GM23338 (cell line): ENCODE measurements around the gene CCND1.

ENCODE experiments used
- CREB1 ChIP-seq: fragments of 250-450 bp; sonication (Bioruptor Pico); IDR thresholded peaks from 2 replicates; pipeline ENCODE4 v1.5.0; 2020; ENCODE audit warnings: low read depth, mild to moderate bottlenecking, moderate library complexity
- EZH2 ChIP-seq: fragments of 200-600 bp; sonication (generic); IDR thresholded peaks from one replicate; pipeline ENCODE4 v1.8.0; 2017; ENCODE audit warnings: antibody characterized with exemption, mild to moderate bottlenecking, low read depth; ENCODE audit not compliant: unreplicated experiment
- EZH2phosphoT487 ChIP-seq: fragments of 200-600 bp; sonication (generic); IDR thresholded peaks from one replicate; pipeline ENCODE4 v1.8.1; 2018; ENCODE audit warnings: antibody characterized with exemption; ENCODE audit not compliant: unreplicated experiment
- JUNB ChIP-seq: IDR thresholded peaks from one replicate; pipeline ENCODE4 v1.6.1; 2016; ENCODE audit warnings: antibody characterized with exemption; ENCODE audit not compliant: unreplicated experiment
- POLR2AphosphoS5 ChIP-seq: IDR thresholded peaks from 2 replicates; pipeline ENCODE4 v1.6.1; 2016; ENCODE audit warnings: antibody characterized with exemption, low read depth
- STAT1 ChIP-seq: IDR thresholded peaks from one replicate; pipeline ENCODE4 v1.6.1; 2016; ENCODE audit warnings: antibody characterized with exemption; ENCODE audit not compliant: unreplicated experiment
- ZNF114 ChIP-seq: fragments of 250-450 bp; sonication (Bioruptor Pico); IDR thresholded peaks from 2 replicates; pipeline ENCODE4 v1.5.0; 2020; ENCODE audit warnings: mild to moderate bottlenecking, moderate library complexity
- ZNF331 ChIP-seq: fragments of 250-450 bp; sonication (Bioruptor Pico); IDR thresholded peaks from 2 replicates; pipeline ENCODE4 v1.5.0; 2020; ENCODE audit warnings: low read depth, mild to moderate bottlenecking, moderate library complexity
- TF ChIP-seq, protein P1 (sequence below), 2 experiments: fragments of 200-600 bp in 1 of 2; sonication (generic) in 1 of 2; conservative IDR thresholded peaks; 2 replicates each; pipeline versions ENCODE4 v1.5.1 to v1.6.1; 2016 to 2017; ENCODE audit warnings: antibody characterized with exemption in 2 of 2, low read depth in 2 of 2, mild to moderate bottlenecking in 2 of 2, moderate library complexity in 1 of 2
- TF ChIP-seq, protein P2 (sequence below): IDR thresholded peaks from one replicate; pipeline ENCODE4 v1.6.1; 2018; ENCODE audit warnings: antibody characterized with exemption; ENCODE audit not compliant: unreplicated experiment
- TF ChIP-seq, protein P3 (sequence below): fragments of 250-450 bp; sonication (Bioruptor Pico); IDR thresholded peaks from 2 replicates; pipeline ENCODE4 v1.5.0; 2020; ENCODE audit warnings: mild to moderate bottlenecking, moderate library complexity
- TF ChIP-seq, protein P4 (sequence below): IDR thresholded peaks from 2 replicates; pipeline ENCODE4 v1.6.1; 2016; ENCODE audit warnings: antibody characterized with exemption

DNA sequence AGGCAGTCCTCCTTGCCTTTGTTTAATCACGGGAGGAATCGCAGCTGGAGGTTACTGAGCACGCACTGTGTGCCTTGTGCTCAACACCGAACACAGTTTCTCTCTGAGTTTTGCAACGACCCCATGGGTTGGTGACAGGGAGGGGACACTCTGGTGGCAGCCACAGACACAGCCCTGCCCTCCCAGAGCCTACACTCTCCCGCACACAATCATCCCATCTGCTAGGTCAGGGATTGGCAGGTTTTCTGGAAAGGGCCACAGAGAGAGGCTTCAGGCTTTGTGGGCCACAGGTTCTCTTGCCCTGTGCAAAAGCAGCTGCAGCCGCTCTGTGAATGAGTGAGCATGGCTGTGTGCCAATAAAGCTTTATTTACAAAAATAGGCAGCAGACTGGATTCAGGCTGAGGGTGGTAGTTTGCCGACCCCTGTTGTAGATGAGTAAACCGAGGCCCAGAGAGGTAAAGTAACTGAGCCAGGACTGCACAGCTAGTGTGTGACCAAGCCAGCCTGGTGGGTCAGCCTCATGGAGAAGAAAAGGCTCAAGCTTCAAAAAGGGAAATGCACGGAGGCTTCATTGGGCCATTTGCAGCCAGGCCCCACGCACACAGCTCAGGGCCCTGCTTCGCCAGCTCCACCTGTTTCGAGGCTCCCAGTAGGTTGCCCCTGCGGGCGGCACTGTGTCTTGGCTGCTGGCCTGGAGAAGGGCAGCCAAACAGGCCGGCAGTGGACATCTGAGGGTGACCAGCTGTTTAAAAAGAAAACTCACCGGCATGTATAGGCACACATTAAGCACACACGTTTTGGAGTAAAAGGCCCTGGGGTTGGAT lies 17.9 kb downstream of the CCND1 start:
- TF ChIP-seq, protein P1, sequence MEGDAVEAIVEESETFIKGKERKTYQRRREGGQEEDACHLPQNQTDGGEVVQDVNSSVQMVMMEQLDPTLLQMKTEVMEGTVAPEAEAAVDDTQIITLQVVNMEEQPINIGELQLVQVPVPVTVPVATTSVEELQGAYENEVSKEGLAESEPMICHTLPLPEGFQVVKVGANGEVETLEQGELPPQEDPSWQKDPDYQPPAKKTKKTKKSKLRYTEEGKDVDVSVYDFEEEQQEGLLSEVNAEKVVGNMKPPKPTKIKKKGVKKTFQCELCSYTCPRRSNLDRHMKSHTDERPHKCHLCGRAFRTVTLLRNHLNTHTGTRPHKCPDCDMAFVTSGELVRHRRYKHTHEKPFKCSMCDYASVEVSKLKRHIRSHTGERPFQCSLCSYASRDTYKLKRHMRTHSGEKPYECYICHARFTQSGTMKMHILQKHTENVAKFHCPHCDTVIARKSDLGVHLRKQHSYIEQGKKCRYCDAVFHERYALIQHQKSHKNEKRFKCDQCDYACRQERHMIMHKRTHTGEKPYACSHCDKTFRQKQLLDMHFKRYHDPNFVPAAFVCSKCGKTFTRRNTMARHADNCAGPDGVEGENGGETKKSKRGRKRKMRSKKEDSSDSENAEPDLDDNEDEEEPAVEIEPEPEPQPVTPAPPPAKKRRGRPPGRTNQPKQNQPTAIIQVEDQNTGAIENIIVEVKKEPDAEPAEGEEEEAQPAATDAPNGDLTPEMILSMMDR (conservative IDR thresholded peaks at IDR 0.05; ENCODE audit: low read depth in 2 of 2) = no peak
- TF ChIP-seq POLR2AphosphoS5 (no peak), EZH2 (no peak), EZH2phosphoT487 (no peak), ZNF331 (CRISPR knock-in tag) (no peak), CREB1 (no peak), JUNB (no peak), ZNF114 (CRISPR knock-in tag) (no peak), STAT1 (no peak)
- TF ChIP-seq, protein P2, sequence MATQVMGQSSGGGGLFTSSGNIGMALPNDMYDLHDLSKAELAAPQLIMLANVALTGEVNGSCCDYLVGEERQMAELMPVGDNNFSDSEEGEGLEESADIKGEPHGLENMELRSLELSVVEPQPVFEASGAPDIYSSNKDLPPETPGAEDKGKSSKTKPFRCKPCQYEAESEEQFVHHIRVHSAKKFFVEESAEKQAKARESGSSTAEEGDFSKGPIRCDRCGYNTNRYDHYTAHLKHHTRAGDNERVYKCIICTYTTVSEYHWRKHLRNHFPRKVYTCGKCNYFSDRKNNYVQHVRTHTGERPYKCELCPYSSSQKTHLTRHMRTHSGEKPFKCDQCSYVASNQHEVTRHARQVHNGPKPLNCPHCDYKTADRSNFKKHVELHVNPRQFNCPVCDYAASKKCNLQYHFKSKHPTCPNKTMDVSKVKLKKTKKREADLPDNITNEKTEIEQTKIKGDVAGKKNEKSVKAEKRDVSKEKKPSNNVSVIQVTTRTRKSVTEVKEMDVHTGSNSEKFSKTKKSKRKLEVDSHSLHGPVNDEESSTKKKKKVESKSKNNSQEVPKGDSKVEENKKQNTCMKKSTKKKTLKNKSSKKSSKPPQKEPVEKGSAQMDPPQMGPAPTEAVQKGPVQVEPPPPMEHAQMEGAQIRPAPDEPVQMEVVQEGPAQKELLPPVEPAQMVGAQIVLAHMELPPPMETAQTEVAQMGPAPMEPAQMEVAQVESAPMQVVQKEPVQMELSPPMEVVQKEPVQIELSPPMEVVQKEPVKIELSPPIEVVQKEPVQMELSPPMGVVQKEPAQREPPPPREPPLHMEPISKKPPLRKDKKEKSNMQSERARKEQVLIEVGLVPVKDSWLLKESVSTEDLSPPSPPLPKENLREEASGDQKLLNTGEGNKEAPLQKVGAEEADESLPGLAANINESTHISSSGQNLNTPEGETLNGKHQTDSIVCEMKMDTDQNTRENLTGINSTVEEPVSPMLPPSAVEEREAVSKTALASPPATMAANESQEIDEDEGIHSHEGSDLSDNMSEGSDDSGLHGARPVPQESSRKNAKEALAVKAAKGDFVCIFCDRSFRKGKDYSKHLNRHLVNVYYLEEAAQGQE = no peak
- TF ChIP-seq, protein P3, sequence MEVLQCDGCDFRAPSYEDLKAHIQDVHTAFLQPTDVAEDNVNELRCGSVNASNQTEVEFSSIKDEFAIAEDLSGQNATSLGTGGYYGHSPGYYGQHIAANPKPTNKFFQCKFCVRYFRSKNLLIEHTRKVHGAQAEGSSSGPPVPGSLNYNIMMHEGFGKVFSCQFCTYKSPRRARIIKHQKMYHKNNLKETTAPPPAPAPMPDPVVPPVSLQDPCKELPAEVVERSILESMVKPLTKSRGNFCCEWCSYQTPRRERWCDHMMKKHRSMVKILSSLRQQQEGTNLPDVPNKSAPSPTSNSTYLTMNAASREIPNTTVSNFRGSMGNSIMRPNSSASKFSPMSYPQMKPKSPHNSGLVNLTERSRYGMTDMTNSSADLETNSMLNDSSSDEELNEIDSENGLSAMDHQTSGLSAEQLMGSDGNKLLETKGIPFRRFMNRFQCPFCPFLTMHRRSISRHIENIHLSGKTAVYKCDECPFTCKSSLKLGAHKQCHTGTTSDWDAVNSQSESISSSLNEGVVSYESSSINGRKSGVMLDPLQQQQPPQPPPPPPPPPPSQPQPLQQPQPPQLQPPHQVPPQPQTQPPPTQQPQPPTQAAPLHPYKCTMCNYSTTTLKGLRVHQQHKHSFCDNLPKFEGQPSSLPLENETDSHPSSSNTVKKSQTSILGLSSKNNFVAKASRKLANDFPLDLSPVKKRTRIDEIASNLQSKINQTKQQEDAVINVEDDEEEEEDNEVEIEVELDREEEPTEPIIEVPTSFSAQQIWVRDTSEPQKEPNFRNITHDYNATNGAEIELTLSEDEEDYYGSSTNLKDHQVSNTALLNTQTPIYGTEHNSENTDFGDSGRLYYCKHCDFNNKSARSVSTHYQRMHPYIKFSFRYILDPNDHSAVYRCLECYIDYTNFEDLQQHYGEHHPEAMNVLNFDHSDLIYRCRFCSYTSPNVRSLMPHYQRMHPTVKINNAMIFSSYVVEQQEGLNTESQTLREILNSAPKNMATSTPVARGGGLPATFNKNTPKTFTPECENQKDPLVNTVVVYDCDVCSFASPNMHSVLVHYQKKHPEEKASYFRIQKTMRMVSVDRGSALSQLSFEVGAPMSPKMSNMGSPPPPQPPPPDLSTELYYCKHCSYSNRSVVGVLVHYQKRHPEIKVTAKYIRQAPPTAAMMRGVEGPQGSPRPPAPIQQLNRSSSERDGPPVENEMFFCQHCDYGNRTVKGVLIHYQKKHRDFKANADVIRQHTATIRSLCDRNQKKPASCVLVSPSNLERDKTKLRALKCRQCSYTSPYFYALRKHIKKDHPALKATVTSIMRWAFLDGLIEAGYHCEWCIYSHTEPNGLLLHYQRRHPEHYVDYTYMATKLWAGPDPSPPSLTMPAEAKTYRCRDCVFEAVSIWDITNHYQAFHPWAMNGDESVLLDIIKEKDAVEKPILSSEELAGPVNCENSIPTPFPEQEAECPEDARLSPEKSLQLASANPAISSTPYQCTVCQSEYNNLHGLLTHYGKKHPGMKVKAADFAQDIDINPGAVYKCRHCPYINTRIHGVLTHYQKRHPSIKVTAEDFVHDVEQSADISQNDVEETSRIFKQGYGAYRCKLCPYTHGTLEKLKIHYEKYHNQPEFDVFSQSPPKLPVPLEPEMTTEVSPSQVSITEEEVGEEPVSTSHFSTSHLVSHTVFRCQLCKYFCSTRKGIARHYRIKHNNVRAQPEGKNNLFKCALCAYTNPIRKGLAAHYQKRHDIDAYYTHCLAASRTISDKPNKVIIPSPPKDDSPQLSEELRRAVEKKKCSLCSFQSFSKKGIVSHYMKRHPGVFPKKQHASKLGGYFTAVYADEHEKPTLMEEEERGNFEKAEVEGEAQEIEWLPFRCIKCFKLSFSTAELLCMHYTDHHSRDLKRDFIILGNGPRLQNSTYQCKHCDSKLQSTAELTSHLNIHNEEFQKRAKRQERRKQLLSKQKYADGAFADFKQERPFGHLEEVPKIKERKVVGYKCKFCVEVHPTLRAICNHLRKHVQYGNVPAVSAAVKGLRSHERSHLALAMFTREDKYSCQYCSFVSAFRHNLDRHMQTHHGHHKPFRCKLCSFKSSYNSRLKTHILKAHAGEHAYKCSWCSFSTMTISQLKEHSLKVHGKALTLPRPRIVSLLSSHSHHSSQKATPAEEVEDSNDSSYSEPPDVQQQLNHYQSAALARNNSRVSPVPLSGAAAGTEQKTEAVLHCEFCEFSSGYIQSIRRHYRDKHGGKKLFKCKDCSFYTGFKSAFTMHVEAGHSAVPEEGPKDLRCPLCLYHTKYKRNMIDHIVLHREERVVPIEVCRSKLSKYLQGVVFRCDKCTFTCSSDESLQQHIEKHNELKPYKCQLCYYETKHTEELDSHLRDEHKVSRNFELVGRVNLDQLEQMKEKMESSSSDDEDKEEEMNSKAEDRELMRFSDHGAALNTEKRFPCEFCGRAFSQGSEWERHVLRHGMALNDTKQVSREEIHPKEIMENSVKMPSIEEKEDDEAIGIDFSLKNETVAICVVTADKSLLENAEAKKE = no peak
- TF ChIP-seq, protein P4, sequence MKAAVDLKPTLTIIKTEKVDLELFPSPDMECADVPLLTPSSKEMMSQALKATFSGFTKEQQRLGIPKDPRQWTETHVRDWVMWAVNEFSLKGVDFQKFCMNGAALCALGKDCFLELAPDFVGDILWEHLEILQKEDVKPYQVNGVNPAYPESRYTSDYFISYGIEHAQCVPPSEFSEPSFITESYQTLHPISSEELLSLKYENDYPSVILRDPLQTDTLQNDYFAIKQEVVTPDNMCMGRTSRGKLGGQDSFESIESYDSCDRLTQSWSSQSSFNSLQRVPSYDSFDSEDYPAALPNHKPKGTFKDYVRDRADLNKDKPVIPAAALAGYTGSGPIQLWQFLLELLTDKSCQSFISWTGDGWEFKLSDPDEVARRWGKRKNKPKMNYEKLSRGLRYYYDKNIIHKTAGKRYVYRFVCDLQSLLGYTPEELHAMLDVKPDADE = no peak
